Measurements from ENCODE around the gene MYOM3.

The MYOM3 gene

GRCh38 chr1:24138476-24139221 is 26.7 kb upstream of the MYOM3 start:
- DNase-seq (ENCODE audit: low read depth in 2 of 2), result no peak

GRCh38 chr1:24136956-24137539 is 25.1 kb upstream of the MYOM3 start:
- no peak for DNase-seq (ENCODE audit: low read depth in 2 of 2)

GRCh38 chr1:24134376-24134775 is 22.4 kb upstream of the MYOM3 start:
- no peak for DNase-seq (ENCODE audit: low read depth in 2 of 2)

DNA sequence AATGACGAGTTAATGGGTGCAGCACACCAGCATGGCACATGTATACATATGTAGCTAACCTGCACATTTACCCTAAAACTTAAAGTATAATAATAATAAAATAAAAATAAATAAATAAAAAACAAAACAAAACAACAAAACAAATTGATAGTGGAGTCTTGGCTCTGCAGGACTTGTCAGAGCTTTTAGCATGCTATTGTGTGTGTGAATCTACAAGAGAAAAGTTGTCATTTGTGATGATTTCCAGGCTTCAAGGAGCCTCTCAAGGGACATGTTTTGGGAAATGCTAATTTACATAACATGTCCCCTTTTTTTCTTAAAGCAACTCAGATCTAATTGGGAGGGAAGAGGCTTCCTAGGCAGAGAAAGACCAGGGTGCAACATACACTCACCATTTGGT is 21.9 kb upstream of the MYOM3 start:
- DNase-seq (ENCODE audit: low read depth in 2 of 2), result no peak

DNA sequence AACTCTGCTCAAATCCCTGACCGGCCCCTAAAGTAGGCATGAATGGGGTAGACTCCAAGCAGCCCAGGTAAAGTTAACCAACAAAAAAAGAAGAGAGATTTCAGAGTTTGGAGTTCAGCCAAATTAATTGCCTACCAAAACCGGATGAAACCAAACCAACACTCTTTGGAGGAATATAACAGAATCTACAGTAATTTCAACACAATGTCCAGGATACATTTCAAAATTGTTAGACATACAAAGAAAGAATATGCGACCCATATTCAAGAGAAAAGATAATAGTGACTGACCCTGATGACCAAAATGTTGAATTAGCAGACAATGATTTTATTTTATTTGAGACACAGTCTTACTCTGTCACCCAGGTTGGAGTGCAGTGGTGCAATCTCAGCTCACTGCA is 18.4 kb upstream of the MYOM3 start:
- no peak for DNase-seq (ENCODE audit: low read depth in 2 of 2)

DNA sequence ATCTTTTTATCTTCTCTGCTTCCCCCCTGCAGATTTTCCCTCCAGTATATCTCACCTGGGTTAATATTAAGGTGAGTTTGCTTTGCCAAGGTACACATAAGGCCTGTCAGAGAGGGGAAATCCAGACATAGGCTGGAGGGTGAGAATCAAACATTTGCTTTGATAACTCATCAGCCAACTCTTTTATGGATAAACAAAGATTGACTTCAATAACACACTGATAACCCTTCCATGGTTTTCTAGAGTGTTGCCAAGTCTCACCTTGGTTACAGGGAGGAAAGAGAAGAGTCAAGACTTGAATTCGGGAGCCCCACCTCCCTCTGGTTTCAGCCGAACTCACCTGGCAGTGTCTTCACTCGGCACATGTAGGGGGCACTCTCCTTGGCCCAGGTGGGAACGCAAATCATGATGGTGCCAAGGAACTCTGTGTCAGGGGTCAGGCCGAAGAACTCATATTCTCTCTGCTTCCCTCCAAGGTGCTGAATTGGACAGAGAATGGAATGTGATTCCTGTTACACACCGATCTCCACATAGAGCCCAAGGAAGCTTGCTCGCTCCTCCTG is 15.9 kb upstream of the MYOM3 start:
- no peak for DNase-seq (ENCODE audit: low read depth in 2 of 2)

DNA sequence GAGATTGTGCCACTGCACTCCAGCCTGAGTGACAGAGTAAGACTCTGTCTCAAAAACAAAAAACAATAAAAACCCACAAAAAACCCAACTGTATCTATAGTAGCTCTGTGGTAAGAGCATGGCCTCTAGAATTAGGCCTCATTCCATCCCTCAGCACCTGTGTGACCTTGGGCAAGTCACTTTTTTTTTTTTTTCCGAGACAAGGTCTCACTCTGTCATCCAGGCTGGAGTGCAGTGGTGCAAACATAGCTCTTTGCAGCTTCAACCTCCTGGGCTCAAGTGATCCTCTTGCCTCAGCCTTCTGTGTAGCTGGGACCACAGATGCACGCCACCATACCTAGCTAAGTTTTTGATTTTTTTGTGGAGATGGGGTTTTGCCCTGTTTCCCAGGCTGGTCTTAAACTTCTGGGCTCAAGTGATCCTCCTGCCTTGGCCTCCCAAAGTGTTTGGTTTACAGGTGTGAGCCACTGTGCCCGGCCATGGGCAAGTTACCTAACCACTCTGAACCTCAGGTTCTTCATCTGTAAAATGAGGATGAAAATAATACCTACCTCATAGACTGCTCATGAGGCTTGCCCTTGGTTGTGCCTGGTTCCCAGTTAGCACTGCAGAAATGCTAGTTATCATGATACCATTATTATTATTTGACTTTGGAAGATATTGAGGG is 15.3 kb upstream of the MYOM3 start:
- no peak for DNase-seq (ENCODE audit: low read depth in 2 of 2)

DNA sequence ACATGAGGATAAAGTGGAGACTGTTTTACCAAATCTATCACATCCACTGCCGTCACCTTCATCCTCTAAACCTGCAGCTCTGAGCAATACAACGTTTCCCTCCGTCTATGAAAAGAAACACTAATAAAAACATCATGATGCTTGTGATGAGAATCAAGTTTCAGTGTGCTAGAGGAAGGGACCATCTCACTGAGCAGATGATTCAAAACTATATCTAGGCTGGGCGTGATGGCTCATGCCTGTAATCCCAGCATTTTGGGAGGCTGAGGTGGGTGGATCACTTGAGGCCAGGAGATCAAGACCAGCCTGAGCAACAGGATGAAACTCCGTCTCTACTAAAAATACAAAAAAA is 14.7 kb upstream of the MYOM3 start:
- no peak for DNase-seq (ENCODE audit: low read depth in 2 of 2)

- no peak for DNase-seq (ENCODE audit: low read depth in 2 of 2)
These were observed 14.2 kb upstream of the MYOM3 start for GRCh38 chr1:24126018-24126671.

GRCh38 chr1:24125456-24125855 is 13.5 kb upstream of the MYOM3 start:
- no peak for DNase-seq (ENCODE audit: low read depth in 2 of 2)

DNA sequence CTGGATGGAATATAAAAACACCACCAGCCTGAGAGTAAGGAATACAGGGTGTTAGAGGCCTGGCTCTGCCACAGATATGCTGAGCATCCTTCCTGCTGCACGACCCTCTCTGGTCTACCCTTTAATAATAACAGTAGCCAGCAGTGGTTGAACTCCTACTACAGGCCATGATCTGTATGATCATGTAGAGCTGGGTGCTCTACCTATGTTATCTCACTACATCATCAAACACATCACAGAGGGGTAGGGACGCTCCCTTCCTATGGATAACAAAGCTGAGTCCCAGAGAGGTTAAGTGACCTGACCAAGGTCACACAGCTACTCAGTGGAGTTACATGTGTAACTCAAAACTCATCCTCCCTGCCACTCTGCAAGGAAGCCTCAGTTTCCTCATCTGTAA is 13.0 kb upstream of the MYOM3 start:
- no peak for DNase-seq (ENCODE audit: low read depth in 2 of 2)

GRCh38 chr1:24123611-24124010 is 11.7 kb upstream of the MYOM3 start:
- no peak for DNase-seq (ENCODE audit: low read depth in 2 of 2)

DNA sequence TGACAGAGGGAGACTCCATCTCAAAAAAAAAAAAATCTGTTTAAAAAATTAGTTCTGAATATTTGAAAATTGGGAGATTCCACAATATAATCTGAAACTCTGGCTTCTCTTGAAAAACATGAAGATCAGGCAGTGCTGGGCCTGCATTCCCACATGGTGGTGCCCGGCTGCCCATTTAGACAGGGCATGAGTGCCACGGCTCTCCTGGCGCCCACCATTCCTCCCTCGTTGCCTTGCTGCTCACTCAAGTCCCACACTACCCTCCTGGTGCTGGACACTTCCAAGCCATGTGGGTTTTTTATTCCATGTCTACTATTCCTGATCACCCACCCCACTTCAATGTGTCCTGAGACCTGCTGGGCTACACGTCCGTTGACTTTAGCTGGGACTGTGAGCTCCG is 10.8 kb upstream of the MYOM3 start:
- no peak for DNase-seq (ENCODE audit: low read depth in 2 of 2)

- DNase-seq (ENCODE audit: low read depth in 2 of 2), result no peak
These were observed 9.5 kb upstream of the MYOM3 start for GRCh38 chr1:24121406-24121805.

GRCh38 chr1:24120965-24121364 is 9.0 kb upstream of the MYOM3 start:
- DNase-seq (ENCODE audit: low read depth in 2 of 2), result no peak

- no peak for DNase-seq (ENCODE audit: low read depth in 2 of 2)
These were observed 8.2 kb upstream of the MYOM3 start for GRCh38 chr1:24119859-24120756.

DNA sequence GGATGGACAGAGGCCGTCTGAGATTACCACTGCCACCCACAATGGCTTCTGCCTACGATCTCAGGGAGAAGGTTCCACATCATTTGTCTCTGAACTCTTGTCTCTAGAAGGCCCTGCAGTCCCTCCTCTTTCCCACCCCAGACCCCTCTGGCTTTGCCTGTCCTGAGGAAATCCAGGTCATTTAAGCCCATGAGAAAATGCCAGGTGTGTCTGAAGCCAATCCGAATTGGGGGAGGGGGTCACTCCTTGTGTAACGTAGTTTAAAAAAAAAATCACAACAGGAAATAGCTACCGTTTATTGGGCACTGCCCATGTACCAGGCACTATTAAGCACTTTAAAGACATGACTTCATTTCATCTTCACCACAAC is 7.5 kb upstream of the MYOM3 start:
- no peak for DNase-seq (ENCODE audit: low read depth in 2 of 2)

GRCh38 chr1:24118410-24119242 is 6.7 kb upstream of the MYOM3 start:
- DNase-seq (ENCODE audit: low read depth in 2 of 2), result no peak

DNA sequence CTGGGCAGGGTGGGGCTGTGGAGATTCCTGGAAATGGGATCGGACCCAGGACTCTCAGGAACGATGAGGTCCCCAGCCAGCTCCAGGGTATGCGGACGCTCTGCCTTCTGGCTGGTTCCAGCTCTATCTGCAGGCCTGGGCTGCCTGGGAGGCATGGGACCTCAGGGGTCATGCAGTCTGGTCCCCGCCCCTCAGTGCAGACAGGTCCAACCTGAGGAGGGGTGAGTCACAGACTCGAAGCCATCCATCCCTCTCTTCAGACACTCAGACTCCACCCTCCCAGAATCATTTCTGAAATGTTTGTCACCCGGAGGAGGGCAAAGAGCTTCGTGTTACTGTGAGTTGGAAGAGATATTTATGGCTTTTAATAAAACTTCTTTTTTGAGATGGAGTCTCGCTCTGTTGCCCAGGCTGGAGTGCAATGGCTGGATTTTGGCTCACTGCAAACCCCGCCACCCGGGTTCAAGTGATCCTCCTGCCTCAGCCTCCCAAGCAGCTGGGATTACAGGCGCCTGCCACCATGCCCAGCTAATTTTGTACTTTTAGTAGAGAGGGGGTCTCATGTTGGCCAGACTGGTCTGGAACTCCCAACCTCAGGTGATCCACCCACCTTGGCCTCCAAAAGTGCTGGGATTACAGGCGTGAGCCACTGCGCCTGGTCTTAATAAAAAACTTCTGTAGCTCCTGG is 5.9 kb upstream of the MYOM3 start:
- DNase-seq (ENCODE audit: low read depth in 2 of 2), result no peak

DNA sequence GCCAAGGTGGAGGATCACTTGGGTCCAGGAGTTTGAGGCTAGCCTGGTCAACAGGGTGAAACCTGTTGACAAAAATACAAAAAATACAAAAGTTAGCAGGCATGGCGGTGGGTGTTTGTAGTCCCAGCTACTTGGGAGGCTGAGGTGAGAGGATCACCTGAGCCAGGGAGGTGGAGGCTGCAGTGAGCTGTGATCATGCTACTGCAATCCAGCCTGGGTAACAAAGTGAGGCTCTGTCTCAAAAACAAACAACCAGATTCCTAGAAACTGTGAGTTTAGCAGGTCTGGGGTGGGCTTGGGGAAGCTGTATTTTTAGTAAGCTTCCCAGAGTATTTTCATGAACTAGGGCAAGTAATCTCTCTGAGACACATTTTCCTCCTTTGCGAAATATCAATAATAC is 5.2 kb upstream of the MYOM3 start:
- no peak for DNase-seq (ENCODE audit: low read depth in 2 of 2)

All from stimulated activated CD8-positive, alpha-beta memory T cell treated with anti-CD3 and anti-CD28 coated beads, Interleukin-15, amount 100 ng/mL, for 48 hours (primary cell).